GM18861 (cell line): Measurements from ENCODE around the gene GORASP1.

Source experiments
- ATAC-seq: cut with Tn5 transposase; IDR thresholded peaks from one replicate; pipeline ENCODE4 v1.9.1; 2021; ENCODE audit not compliant: unreplicated experiment

Gene GORASP1

GRCh38 chr3:39103791-39104552 lies 3.5 kb downstream of the GORASP1 start:
- no peak for ATAC-seq

GRCh38 chr3:39103324-39103693 lies 4.1 kb downstream of the GORASP1 start:
- ATAC-seq = no peak

- no peak for ATAC-seq
Observed at GRCh38 chr3:39102504-39103323, 4.7 kb downstream of the GORASP1 start.

- ATAC-seq = peak; percentile 39
Observed at GRCh38 chr3:39101022-39101689, 6.3 kb downstream of the GORASP1 start.

- no peak for ATAC-seq
Observed at GRCh38 chr3:39100500-39100886, 6.9 kb downstream of the GORASP1 start.

- ATAC-seq = no peak
Observed at GRCh38 chr3:39099738-39100499, 7.5 kb downstream of the GORASP1 start.

- no peak for ATAC-seq
Observed at GRCh38 chr3:39099242-39099641, 8.2 kb downstream of the GORASP1 start.

GRCh38 chr3:39098473-39099000 lies 8.9 kb downstream of the GORASP1 start:
- no peak for ATAC-seq

GRCh38 chr3:39097716-39098472 lies 9.5 kb downstream of the GORASP1 start:
- ATAC-seq = no peak

- no peak for ATAC-seq
Observed at GRCh38 chr3:39096775-39097174, 10.7 kb downstream of the GORASP1 start.

GRCh38 chr3:39095778-39096177 lies 11.6 kb downstream of the GORASP1 start:
- no peak for ATAC-seq

GRCh38 chr3:39094851-39095677 lies 12.4 kb downstream of the GORASP1 start:
- ATAC-seq = no peak

- no peak for ATAC-seq
Observed at GRCh38 chr3:39090922-39091321, 16.5 kb downstream of the GORASP1 start.

- ATAC-seq = no peak
Observed at GRCh38 chr3:39088889-39089288, 18.5 kb downstream of the GORASP1 start.

- no peak for ATAC-seq
Observed at GRCh38 chr3:39088456-39088855, 19.0 kb downstream of the GORASP1 start.

- no peak for ATAC-seq
Observed at GRCh38 chr3:39086144-39086543, 21.3 kb downstream of the GORASP1 start.

GRCh38 chr3:39082666-39083313 lies 24.6 kb downstream of the GORASP1 start:
- no peak for ATAC-seq

- ATAC-seq = no peak
Observed at GRCh38 chr3:39080026-39080425, 27.4 kb downstream of the GORASP1 start.

GRCh38 chr3:39079530-39079929 lies 27.9 kb downstream of the GORASP1 start:
- ATAC-seq = no peak
